Measurements from ENCODE around the gene SLX4. TPM values are rescaled to one million over a fixed set of nuclear protein-coding genes. Genes with fewer than 3 reads are reported as not detected.

The SLX4 gene
- total RNA-seq, 6 donors from 2014 or later = 4.6 to 10.5 (median 6.0) TPM

DNA sequence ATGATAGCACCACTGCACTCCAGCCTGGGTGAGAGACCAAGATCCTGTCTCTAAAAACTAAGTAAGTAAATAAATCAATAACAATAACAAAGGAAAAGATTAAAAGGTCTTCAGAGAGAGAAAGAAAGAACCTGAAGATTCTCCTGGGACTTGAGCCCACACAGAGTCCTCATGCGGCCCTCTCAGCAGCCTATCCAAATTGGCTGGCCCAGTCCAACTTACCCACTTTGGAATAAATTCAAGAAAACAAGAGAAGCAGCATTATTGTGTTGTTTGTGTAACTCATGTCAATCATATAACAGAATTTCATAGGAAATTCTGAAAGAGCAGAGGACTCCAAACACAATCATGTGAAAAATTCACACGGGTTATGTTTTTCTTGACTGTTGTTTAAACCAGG, 3.8 kb downstream of the SLX4 start:
- TF ChIP-seq POLR2A (IDR thresholded peaks at IDR 0.05) (no peak), POLR2AphosphoS5 (IDR thresholded peaks at IDR 0.05) (no peak), EP300 (IDR thresholded peaks at IDR 0.05) (no peak)
- TF ChIP-seq, protein P1, sequence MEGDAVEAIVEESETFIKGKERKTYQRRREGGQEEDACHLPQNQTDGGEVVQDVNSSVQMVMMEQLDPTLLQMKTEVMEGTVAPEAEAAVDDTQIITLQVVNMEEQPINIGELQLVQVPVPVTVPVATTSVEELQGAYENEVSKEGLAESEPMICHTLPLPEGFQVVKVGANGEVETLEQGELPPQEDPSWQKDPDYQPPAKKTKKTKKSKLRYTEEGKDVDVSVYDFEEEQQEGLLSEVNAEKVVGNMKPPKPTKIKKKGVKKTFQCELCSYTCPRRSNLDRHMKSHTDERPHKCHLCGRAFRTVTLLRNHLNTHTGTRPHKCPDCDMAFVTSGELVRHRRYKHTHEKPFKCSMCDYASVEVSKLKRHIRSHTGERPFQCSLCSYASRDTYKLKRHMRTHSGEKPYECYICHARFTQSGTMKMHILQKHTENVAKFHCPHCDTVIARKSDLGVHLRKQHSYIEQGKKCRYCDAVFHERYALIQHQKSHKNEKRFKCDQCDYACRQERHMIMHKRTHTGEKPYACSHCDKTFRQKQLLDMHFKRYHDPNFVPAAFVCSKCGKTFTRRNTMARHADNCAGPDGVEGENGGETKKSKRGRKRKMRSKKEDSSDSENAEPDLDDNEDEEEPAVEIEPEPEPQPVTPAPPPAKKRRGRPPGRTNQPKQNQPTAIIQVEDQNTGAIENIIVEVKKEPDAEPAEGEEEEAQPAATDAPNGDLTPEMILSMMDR (IDR thresholded peaks at IDR 0.05) = no peak

DNA sequence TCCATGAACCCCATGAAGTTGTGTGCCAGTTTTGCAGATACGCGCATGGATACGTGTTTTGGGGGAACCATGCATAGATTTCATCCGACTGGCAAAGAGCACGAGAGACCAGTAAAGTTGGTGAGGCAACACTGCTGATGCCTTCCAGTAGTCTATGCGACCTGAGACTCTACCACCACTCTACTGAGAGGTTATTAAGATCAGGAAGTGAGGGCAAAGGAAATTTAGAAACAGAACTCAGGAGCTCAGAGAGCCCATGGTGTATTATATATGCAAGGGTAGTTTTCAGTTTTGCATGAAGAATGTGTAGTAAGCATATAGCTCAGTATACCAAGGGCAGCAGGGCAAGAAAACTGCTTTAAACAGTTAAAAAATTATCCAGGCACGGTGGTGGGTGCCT, 4.2 kb downstream of the SLX4 start:
- Histone ChIP-seq H3K4me3 (no peak overlapping the region), H3K36me3 (peaks cover 0 to 35% (median 16%) of the 10 kb centered on the region in 4 donors), H3K4me1 (peaks cover 7 to 15% (median 11%) of the 10 kb centered on the region in 4 donors), H3K27ac (no peak overlapping the region), H3K27me3 (no peaks in the 10 kb centered on the region), H3K9me3 (no peaks in the 10 kb centered on the region)
- ATAC-seq (ENCODE audit: low FRiP score in 2 of 2) = no peak
- TF ChIP-seq EP300 (IDR thresholded peaks at IDR 0.05) (no peak), POLR2AphosphoS5 (IDR thresholded peaks at IDR 0.05) (no peak), POLR2A (IDR thresholded peaks at IDR 0.05) (no peak)
- DNase-seq = no peak
- 93 to 97% methylated on average over 7 of the region's 7 CpGs for WGBS, 2 donors

More for the DNA sequence above, 3.8 kb downstream of the SLX4 start:
- ATAC-seq (ENCODE audit: low FRiP score in 2 of 2) (no peak), DNase-seq (no peak)
- no peak overlapping the region for H3K27ac ChIP-seq
- no peak overlapping the region for H3K4me3 ChIP-seq
- 88 to 94% methylated on average over 2 of the region's 2 CpGs for WGBS, 2 donors
- H3K36me3 ChIP-seq = peaks cover 0 to 31% (median 13%) of the 10 kb centered on the region in 4 donors
- no peaks in the 10 kb centered on the region for H3K9me3 ChIP-seq
- H3K4me1 ChIP-seq = peaks cover 11 to 20% (median 16%) of the 10 kb centered on the region in 4 donors
- no peaks in the 10 kb centered on the region for H3K27me3 ChIP-seq

DNA sequence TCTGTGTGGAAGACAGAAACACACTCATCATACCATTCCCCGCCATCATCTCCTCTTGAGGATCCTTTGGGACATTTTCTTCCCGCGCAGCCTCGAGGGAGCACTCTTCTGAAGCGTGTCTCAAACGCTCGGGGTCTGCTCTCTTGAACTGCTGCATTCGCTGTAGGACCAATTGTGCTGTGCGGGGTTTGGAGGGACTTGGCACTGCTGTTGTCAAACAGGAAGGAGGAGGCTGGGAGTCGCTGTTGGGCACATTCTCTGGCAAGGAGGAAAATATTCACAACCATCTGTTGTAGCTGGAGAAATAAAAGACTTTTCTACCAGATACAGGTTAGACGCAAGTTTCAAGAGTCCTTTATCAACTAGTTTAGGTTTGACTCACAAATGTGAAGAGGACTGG, 5.0 kb downstream of the SLX4 start:
- DNase-seq (no peak), ATAC-seq (ENCODE audit: low FRiP score in 2 of 2) (no peak)
- no peaks in the 10 kb centered on the region for H3K9me3 ChIP-seq
- H3K27ac ChIP-seq = no peak overlapping the region
- H3K4me3 ChIP-seq = no peak overlapping the region
- peaks cover 0 to 43% (median 20%) of the 10 kb centered on the region in 4 donors for H3K36me3 ChIP-seq
- TF ChIP-seq POLR2AphosphoS5 (IDR thresholded peaks at IDR 0.05) (no peak), EP300 (IDR thresholded peaks at IDR 0.05) (no peak), POLR2A (IDR thresholded peaks at IDR 0.05) (no peak)
- TF ChIP-seq, protein P1 (IDR thresholded peaks at IDR 0.05) = no peak
- WGBS, 2 donors = 84 to 85% methylated on average over 11 of the region's 11 CpGs
- no peaks in the 10 kb centered on the region for H3K27me3 ChIP-seq
- H3K4me1 ChIP-seq = peaks cover 7 to 14% (median 9%) of the 10 kb centered on the region in 4 donors

DNA sequence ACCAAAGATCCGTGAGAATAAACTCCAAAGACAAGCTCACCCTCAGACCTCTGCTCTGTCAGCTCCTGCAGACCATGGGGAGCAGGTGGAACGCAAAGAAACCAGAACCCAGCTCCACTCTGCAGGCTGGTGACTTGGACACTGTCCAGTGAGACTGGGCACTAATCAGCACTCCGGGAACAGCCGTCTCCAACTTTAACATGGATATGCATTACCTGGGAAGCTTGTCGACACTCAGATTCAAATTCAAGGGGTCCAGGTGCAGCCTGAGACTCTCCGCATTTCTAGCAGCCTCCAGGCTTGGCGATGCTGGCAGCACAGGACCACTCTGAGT, 9.1 kb downstream of the SLX4 start:
- Histone ChIP-seq H3K4me1 (no peaks in the 10 kb centered on the region), H3K27me3 (no peaks in the 10 kb centered on the region), H3K27ac (no peak overlapping the region), H3K9me3 (no peaks in the 10 kb centered on the region), H3K4me3 (no peak overlapping the region), H3K36me3 (peaks cover 0 to 54% (median 26%) of the 10 kb centered on the region in 4 donors)
- DNase-seq (no peak), ATAC-seq (ENCODE audit: low FRiP score in 2 of 2) (no peak)
- 91% methylated on average over 7 of the region's 7 CpGs; no CpG with 5 or more reads in 1 of the 2 donors for WGBS, 2 donors
- TF ChIP-seq EP300 (IDR thresholded peaks at IDR 0.05) (no peak), POLR2A (IDR thresholded peaks at IDR 0.05) (no peak), POLR2AphosphoS5 (IDR thresholded peaks at IDR 0.05) (no peak)
- TF ChIP-seq, protein P1 (IDR thresholded peaks at IDR 0.05) = no peak

DNA sequence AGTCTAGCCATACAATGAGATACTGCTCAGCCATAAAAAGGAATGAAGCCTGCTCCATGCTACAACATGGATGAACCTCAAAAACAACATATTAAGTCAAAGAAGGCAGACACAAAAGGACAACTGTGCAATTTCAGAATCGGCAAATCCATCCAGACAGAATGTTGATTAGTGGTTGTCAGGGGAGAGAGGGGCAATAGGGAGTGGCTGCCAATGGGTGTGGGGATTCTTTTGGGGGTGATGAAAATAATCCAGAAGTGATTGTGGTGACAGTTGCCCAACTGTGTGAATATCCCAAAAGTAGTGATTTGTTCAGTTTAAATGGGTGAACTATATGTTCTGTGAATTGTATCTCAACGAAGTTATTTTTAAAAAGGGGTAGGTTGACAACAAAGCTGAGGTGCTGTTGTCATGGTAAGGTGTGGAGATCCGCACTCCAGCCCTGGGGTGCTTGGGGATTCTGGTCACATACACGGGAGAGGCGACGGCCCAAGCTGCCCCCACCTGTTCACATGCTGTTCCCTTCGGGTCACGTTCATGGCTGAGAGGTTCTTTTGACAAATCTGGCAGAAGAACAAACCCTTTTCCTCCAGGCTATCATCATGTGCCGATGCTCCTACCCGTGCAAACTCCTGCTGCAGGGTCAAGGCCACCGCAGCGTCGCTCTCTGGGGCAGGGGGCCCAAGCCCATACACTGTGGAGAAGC, 9.6 kb downstream of the SLX4 start:
- no peaks in the 10 kb centered on the region for H3K9me3 ChIP-seq
- H3K27me3 ChIP-seq = no peaks in the 10 kb centered on the region
- no peak overlapping the region for H3K4me3 ChIP-seq
- TF ChIP-seq POLR2AphosphoS5 (IDR thresholded peaks at IDR 0.05) = no peak
- H3K27ac ChIP-seq = no peak overlapping the region
- no peak for DNase-seq
- H3K4me1 ChIP-seq = no peaks in the 10 kb centered on the region
- peaks cover 0 to 54% (median 26%) of the 10 kb centered on the region in 4 donors for H3K36me3 ChIP-seq
- 92 to 94% methylated on average over 8 to 13 of the region's 13 CpGs for WGBS, 2 donors
- ATAC-seq (ENCODE audit: low FRiP score in 2 of 2) = no peak

DNA sequence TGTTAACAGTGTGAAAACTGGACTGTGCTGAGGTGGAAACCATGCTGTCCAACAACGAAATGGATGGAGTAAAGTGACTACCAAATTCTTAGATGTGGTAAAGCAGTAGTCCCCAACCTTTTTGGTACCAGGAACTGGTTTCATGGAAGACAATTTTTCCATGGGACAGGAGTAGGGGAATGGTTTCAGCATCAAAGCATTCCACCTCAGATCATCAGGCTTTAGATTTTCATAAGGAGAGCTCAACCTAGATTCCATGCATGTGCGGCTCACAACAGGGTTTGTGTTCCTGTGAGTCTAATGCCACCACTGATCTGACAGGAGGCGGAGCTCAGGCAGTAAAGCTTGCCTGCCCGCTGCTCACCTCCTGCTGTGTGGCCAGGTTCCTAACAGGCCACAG, 11.5 kb downstream of the SLX4 start:
- TF ChIP-seq, protein P1 (IDR thresholded peaks at IDR 0.05) = no peak
- TF ChIP-seq POLR2AphosphoS5 (IDR thresholded peaks at IDR 0.05) (no peak), EP300 (IDR thresholded peaks at IDR 0.05) (no peak)
- H3K27me3 ChIP-seq = no peaks in the 10 kb centered on the region
- no peak overlapping the region for H3K27ac ChIP-seq
- 100% methylated on average over 1 to 4 of the region's 4 CpGs for whole genome bisulfite sequencing, 2 donors
- no peak for ATAC-seq (ENCODE audit: low FRiP score in 2 of 2)
- peaks cover 0 to 50% (median 30%) of the 10 kb centered on the region in 4 donors for H3K36me3 ChIP-seq
- no peak for DNase-seq
- H3K9me3 ChIP-seq = no peaks in the 10 kb centered on the region
- no peaks in the 10 kb centered on the region for H3K4me1 ChIP-seq
- no peak overlapping the region for H3K4me3 ChIP-seq

Data from upper lobe of left lung (tissue), 6 donors.